Measurements from ENCODE around the gene TRMT1. TPM values are rescaled to one million over a fixed set of nuclear protein-coding genes. Genes with fewer than 3 reads are reported as not detected.

Gene TRMT1
- total RNA-seq, 1 experiment from 2014 or later, result 106 TPM

DNA sequence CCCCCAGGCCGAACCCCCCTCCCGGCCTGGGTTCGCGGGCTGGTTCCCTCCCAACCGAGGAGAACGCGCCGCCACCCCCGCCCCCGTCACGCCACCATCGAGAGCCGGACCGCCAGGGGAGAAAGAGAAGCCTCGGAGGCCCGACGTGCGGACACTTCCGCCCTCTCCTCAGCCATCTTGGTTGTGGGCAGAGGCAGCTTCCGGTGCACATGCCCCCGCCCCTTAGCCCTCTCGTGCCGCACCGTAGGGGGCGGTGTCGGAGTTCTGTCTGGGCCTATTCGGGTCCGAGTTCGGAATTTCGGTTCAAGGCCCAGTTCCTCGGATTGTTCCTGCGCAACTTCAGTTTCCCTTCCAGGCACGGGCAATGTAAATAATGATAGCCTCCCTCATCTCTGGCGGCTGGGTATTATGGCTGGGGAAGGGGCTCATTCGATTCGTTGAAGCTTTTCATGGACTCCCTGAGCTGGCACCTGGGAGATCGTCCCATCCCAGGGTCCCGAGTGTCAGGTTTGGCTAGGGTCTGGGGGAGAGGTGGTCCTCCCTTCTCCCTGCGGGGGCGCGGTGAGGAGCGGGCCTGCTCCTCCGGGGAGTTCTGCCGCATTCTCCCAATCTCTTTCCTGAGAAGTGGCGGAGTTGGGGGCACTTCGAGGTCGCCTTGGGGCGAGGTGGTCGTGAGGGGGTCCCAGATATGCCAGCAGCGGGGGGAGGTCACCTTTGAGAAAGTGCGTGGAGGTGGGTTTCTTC is 33.8 kb upstream of the TRMT1 start, which contains the start of the genes IER2 and STX10 (continued):
- TF ChIP-seq, protein P1, sequence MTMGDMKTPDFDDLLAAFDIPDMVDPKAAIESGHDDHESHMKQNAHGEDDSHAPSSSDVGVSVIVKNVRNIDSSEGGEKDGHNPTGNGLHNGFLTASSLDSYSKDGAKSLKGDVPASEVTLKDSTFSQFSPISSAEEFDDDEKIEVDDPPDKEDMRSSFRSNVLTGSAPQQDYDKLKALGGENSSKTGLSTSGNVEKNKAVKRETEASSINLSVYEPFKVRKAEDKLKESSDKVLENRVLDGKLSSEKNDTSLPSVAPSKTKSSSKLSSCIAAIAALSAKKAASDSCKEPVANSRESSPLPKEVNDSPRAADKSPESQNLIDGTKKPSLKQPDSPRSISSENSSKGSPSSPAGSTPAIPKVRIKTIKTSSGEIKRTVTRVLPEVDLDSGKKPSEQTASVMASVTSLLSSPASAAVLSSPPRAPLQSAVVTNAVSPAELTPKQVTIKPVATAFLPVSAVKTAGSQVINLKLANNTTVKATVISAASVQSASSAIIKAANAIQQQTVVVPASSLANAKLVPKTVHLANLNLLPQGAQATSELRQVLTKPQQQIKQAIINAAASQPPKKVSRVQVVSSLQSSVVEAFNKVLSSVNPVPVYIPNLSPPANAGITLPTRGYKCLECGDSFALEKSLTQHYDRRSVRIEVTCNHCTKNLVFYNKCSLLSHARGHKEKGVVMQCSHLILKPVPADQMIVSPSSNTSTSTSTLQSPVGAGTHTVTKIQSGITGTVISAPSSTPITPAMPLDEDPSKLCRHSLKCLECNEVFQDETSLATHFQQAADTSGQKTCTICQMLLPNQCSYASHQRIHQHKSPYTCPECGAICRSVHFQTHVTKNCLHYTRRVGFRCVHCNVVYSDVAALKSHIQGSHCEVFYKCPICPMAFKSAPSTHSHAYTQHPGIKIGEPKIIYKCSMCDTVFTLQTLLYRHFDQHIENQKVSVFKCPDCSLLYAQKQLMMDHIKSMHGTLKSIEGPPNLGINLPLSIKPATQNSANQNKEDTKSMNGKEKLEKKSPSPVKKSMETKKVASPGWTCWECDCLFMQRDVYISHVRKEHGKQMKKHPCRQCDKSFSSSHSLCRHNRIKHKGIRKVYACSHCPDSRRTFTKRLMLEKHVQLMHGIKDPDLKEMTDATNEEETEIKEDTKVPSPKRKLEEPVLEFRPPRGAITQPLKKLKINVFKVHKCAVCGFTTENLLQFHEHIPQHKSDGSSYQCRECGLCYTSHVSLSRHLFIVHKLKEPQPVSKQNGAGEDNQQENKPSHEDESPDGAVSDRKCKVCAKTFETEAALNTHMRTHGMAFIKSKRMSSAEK (CRISPR knock-in tag; IDR thresholded peaks at IDR 0.05; ENCODE audit: borderline replicate concordance), result no peak
- TF ChIP-seq, protein P2, sequence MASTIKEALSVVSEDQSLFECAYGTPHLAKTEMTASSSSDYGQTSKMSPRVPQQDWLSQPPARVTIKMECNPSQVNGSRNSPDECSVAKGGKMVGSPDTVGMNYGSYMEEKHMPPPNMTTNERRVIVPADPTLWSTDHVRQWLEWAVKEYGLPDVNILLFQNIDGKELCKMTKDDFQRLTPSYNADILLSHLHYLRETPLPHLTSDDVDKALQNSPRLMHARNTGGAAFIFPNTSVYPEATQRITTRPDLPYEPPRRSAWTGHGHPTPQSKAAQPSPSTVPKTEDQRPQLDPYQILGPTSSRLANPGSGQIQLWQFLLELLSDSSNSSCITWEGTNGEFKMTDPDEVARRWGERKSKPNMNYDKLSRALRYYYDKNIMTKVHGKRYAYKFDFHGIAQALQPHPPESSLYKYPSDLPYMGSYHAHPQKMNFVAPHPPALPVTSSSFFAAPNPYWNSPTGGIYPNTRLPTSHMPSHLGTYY (CRISPR knock-in tag; IDR thresholded peaks at IDR 0.05), result no peak
- TF ChIP-seq NR2C2 (CRISPR knock-in tag; IDR thresholded peaks at IDR 0.05), result no peak
- peak; percentile 57; the same call in 1 of the 2 replicates for TF ChIP-seq ZNF232 (CRISPR knock-in tag; IDR thresholded peaks at IDR 0.05)
- TF ChIP-seq, protein P3, sequence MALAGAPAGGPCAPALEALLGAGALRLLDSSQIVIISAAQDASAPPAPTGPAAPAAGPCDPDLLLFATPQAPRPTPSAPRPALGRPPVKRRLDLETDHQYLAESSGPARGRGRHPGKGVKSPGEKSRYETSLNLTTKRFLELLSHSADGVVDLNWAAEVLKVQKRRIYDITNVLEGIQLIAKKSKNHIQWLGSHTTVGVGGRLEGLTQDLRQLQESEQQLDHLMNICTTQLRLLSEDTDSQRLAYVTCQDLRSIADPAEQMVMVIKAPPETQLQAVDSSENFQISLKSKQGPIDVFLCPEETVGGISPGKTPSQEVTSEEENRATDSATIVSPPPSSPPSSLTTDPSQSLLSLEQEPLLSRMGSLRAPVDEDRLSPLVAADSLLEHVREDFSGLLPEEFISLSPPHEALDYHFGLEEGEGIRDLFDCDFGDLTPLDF (CRISPR knock-in tag; IDR thresholded peaks at IDR 0.05), result no peak
- TF ChIP-seq, protein P4, sequence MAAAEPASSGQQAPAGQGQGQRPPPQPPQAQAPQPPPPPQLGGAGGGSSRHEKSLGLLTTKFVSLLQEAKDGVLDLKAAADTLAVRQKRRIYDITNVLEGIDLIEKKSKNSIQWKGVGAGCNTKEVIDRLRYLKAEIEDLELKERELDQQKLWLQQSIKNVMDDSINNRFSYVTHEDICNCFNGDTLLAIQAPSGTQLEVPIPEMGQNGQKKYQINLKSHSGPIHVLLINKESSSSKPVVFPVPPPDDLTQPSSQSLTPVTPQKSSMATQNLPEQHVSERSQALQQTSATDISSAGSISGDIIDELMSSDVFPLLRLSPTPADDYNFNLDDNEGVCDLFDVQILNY (CRISPR knock-in tag; IDR thresholded peaks at IDR 0.05), result peak; percentile 40
- no peak for TF ChIP-seq MXD4 (CRISPR knock-in tag; IDR thresholded peaks at IDR 0.05; ENCODE audit: borderline replicate concordance)
- TF ChIP-seq, protein P5, sequence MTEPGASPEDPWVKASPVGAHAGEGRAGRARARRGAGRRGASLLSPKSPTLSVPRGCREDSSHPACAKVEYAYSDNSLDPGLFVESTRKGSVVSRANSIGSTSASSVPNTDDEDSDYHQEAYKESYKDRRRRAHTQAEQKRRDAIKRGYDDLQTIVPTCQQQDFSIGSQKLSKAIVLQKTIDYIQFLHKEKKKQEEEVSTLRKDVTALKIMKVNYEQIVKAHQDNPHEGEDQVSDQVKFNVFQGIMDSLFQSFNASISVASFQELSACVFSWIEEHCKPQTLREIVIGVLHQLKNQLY (CRISPR knock-in tag; IDR thresholded peaks at IDR 0.05), result no peak
- no peak for TF ChIP-seq FOXP1 (CRISPR knock-in tag; IDR thresholded peaks at IDR 0.05; ENCODE audit: borderline replicate concordance)
- TF ChIP-seq, protein P6, sequence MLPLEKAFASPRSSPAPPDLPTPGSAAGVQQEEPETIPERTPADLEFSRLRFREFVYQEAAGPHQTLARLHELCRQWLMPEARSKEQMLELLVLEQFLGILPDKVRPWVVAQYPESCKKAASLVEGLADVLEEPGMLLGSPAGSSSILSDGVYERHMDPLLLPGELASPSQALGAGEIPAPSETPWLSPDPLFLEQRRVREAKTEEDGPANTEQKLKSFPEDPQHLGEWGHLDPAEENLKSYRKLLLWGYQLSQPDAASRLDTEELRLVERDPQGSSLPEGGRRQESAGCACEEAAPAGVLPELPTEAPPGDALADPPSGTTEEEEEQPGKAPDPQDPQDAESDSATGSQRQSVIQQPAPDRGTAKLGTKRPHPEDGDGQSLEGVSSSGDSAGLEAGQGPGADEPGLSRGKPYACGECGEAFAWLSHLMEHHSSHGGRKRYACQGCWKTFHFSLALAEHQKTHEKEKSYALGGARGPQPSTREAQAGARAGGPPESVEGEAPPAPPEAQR (CRISPR knock-in tag; IDR thresholded peaks at IDR 0.05), result no peak
- TF ChIP-seq, protein P7, sequence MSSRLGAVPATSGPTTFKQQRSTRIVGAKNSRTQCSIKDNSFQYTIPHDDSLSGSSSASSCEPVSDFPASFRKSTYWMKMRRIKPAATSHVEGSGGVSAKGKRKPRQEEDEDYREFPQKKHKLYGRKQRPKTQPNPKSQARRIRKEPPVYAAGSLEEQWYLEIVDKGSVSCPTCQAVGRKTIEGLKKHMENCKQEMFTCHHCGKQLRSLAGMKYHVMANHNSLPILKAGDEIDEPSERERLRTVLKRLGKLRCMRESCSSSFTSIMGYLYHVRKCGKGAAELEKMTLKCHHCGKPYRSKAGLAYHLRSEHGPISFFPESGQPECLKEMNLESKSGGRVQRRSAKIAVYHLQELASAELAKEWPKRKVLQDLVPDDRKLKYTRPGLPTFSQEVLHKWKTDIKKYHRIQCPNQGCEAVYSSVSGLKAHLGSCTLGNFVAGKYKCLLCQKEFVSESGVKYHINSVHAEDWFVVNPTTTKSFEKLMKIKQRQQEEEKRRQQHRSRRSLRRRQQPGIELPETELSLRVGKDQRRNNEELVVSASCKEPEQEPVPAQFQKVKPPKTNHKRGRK (CRISPR knock-in tag; IDR thresholded peaks at IDR 0.05; ENCODE audit: borderline replicate concordance), result no peak
- no peak for TF ChIP-seq ZNF121 (CRISPR knock-in tag; IDR thresholded peaks at IDR 0.05)
- TF ChIP-seq, protein P8, sequence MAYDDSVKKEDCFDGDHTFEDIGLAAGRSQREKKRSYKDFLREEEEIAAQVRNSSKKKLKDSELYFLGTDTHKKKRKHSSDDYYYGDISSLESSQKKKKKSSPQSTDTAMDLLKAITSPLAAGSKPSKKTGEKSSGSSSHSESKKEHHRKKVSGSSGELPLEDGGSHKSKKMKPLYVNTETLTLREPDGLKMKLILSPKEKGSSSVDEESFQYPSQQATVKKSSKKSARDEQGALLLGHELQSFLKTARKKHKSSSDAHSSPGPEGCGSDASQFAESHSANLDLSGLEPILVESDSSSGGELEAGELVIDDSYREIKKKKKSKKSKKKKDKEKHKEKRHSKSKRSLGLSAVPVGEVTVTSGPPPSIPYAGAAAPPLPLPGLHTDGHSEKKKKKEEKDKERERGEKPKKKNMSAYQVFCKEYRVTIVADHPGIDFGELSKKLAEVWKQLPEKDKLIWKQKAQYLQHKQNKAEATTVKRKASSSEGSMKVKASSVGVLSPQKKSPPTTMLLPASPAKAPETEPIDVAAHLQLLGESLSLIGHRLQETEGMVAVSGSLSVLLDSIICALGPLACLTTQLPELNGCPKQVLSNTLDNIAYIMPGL (CRISPR knock-in tag; IDR thresholded peaks at IDR 0.05), result peak; percentile 70
- TF ChIP-seq IRF2 (CRISPR knock-in tag; IDR thresholded peaks at IDR 0.05; ENCODE audit: borderline replicate concordance, low read depth), result no peak
- TF ChIP-seq NFATC4 (CRISPR knock-in tag; IDR thresholded peaks at IDR 0.05), result no peak
- no peak for TF ChIP-seq GRHL2 (CRISPR knock-in tag; IDR thresholded peaks at IDR 0.05; ENCODE audit: insufficient replicate concordance, severe bottlenecking)
- no peak for TF ChIP-seq ZNF423 (CRISPR knock-in tag; IDR thresholded peaks at IDR 0.05)
- TF ChIP-seq JAZF1 (CRISPR knock-in tag; IDR thresholded peaks at IDR 0.05), result no peak
- TF ChIP-seq NR1H2 (CRISPR knock-in tag; IDR thresholded peaks at IDR 0.05), result no peak
- TF ChIP-seq, protein P9, sequence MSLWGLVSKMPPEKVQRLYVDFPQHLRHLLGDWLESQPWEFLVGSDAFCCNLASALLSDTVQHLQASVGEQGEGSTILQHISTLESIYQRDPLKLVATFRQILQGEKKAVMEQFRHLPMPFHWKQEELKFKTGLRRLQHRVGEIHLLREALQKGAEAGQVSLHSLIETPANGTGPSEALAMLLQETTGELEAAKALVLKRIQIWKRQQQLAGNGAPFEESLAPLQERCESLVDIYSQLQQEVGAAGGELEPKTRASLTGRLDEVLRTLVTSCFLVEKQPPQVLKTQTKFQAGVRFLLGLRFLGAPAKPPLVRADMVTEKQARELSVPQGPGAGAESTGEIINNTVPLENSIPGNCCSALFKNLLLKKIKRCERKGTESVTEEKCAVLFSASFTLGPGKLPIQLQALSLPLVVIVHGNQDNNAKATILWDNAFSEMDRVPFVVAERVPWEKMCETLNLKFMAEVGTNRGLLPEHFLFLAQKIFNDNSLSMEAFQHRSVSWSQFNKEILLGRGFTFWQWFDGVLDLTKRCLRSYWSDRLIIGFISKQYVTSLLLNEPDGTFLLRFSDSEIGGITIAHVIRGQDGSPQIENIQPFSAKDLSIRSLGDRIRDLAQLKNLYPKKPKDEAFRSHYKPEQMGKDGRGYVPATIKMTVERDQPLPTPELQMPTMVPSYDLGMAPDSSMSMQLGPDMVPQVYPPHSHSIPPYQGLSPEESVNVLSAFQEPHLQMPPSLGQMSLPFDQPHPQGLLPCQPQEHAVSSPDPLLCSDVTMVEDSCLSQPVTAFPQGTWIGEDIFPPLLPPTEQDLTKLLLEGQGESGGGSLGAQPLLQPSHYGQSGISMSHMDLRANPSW (CRISPR knock-in tag; conservative IDR thresholded peaks at IDR 0.05; ENCODE audit: low read depth), result no peak
- no peak for TF ChIP-seq CBFB (CRISPR knock-in tag; IDR thresholded peaks at IDR 0.05; ENCODE audit: low read depth)

Data from WTC11 (cell line).